Measurements from ENCODE around the gene CNKSR1.

- TF ChIP-seq CTCF (IDR thresholded peaks at IDR 0.05) (no peak), POLR2A (IDR thresholded peaks at IDR 0.05) (no peak)
Measured at GRCh38 chr1:26159743-26160039, 17.6 kb upstream of the CNKSR1 start.

All from lower leg skin (tissue), 3 donors.